Memory B cell (primary cell): ENCODE results near the gene MTRR.
"Not testable (repeated sequence)": the region's sequence is repeated elsewhere in the genome, so short reads cannot be mapped to it uniquely, and the experiment has no call there.

Experiments
- ATAC-seq: fragments of 150-1000 bp; cut with Tn5 transposase; 2 replicates; pipeline ENCODE4 v1.10.0; 2021; ENCODE audit warnings: low read depth, mild to moderate bottlenecking, moderate library complexity
- DNase-seq, 2 donors: peaks; one replicate each; pipeline ENCODE4 v3.0.0; 2022; ENCODE audit warnings: low spot score in 2 of 2
- H3K27ac Mint-ChIP-seq: one replicate; pipeline ENCODE4 v1.8.0; 2022; ENCODE audit warnings: mild to moderate bottlenecking, moderate library complexity, mixed read lengths
- H3K27me3 Mint-ChIP-seq: one replicate; pipeline ENCODE4 v1.8.0; 2022; ENCODE audit warnings: mixed read lengths
- H3K36me3 Mint-ChIP-seq: one replicate; pipeline ENCODE4 v1.8.0; 2022; ENCODE audit warnings: mild to moderate bottlenecking, mixed read lengths
- H3K4me1 Mint-ChIP-seq: one replicate; pipeline ENCODE4 v1.8.0; 2022; ENCODE audit warnings: mixed read lengths
- H3K4me3 Mint-ChIP-seq: one replicate; pipeline ENCODE4 v1.8.0; 2022; ENCODE audit warnings: mild to moderate bottlenecking, moderate library complexity, mixed read lengths
- H3K9me3 Mint-ChIP-seq: one replicate; pipeline ENCODE4 v1.8.0; 2022; ENCODE audit warnings: mixed read lengths

The MTRR gene

GRCh38 chr5:7888901-7889300 lies 20.0 kb downstream of the MTRR start:
- ATAC-seq = no peak
- H3K4me1 Mint-ChIP-seq = peaks cover 6% of the 10 kb centered on the region
- H3K36me3 Mint-ChIP-seq = peaks cover 32% of the 10 kb centered on the region
- H3K27me3 Mint-ChIP-seq = no peaks in the 10 kb centered on the region
- no peak overlapping the region for H3K4me3 Mint-ChIP-seq
- H3K27ac Mint-ChIP-seq = peak overlapping the region; percentile 45
- H3K9me3 Mint-ChIP-seq = no peaks in the 10 kb centered on the region
- no peak for DNase-seq

DNA sequence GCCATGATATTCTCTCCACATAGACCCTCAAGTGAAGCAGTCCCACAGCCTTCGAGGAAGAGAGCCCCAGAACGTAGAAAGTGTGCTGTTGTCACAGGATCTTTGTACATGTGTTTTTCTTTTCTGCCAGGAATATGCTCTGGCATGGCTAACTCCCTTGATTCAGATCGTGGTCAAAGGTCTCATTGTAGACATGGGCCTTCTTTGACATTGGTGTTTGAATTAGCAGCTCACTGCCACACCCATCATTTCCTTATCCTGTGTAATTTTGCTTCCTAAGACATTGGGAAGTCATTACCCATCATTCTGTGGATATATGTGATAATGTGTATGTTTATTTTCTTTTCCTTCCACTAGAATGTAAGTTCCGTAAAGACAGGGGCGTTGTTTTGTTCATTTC lies 25.5 kb downstream of the MTRR start:
- H3K36me3 Mint-ChIP-seq = peaks cover 49% of the 10 kb centered on the region
- no peak overlapping the region for H3K27ac Mint-ChIP-seq
- no peak for ATAC-seq
- no peak overlapping the region for H3K4me3 Mint-ChIP-seq
- DNase-seq = no peak
- H3K9me3 Mint-ChIP-seq = no peaks in the 10 kb centered on the region
- H3K4me1 Mint-ChIP-seq = peaks cover 2% of the 10 kb centered on the region
- H3K27me3 Mint-ChIP-seq = no peaks in the 10 kb centered on the region

DNA sequence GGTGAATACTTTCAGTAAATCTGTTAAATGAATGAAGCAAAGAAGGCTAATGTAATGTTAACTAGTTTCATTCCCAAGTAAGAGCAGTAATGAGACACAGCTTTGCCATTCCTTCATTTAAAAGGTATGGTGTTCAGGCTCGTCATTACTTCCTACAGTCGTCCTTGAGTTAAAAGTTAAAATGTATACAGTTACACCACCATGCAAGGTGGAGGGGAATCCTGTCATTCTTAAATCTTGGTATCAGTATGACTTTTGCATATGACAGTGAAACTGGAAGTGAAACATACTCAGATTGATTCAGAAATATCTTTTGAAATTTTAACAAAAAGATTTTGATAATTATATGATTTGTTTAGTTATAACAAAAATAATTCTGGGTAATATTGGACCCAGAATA lies 25.9 kb downstream of the MTRR start:
- H3K9me3 Mint-ChIP-seq = no peaks in the 10 kb centered on the region
- H3K4me3 Mint-ChIP-seq = no peak overlapping the region
- no peaks in the 10 kb centered on the region for H3K27me3 Mint-ChIP-seq
- peaks cover 2% of the 10 kb centered on the region for H3K4me1 Mint-ChIP-seq
- H3K36me3 Mint-ChIP-seq = peaks cover 50% of the 10 kb centered on the region
- ATAC-seq (no peak), DNase-seq (no peak)
- H3K27ac Mint-ChIP-seq = no peak overlapping the region

DNA sequence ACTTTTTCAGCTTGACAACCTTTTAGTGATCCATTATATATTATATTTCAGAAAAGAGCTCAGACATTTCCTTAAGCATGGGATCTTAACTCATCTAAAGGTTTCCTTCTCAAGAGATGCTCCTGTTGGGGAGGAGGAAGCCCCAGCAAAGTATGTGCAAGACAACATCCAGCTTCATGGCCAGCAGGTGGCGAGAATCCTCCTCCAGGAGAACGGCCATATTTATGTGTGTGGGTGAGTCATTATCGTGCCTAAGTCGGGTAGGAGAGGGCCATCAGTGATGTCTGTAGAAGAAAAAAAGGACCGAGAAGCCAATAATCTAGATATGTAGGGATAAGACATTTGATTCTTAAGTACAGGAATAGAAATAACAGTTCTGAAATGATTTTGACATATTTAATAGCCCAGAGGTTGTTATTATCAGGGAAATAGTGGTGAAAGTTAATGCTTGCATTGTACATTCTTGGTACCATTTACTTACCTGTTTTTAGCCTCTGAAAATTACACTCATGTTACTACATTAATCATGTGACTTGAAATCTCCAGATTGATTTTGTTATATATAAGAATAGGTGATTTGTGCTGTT lies 28.2 kb downstream of the MTRR start:
- Mint-ChIP-seq H3K4me1 (peaks cover 2% of the 10 kb centered on the region), H3K36me3 (peaks cover 57% of the 10 kb centered on the region), H3K9me3 (no peaks in the 10 kb centered on the region), H3K4me3 (no peak overlapping the region), H3K27ac (no peak overlapping the region), H3K27me3 (no peaks in the 10 kb centered on the region)
- peak in 1 of 2 donors; percentile 4 for DNase-seq
- ATAC-seq = peak; percentile 62

DNA sequence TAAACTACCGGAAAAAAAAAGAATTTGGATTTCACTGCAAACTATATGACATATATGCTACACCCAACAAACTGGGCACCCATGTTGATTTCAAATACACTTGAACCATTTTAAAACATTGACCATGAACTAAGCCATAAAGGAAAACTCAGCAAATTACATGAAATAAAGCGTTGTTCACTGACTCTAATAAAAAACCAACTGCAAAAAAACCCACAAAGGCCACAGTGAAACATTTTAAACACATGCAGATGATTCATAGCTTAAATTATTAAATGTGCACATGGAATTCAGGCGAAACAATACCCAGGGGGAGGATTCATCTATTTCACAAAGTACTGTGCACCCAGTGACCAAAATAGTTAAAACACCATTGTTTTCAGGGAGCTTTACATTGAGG lies 33.3 kb downstream of the MTRR start:
- DNase-seq = no peak
- Mint-ChIP-seq H3K27me3 (no peaks in the 10 kb centered on the region), H3K27ac (no peak overlapping the region), H3K9me3 (peaks cover 3% of the 10 kb centered on the region), H3K4me1 (no peaks in the 10 kb centered on the region), H3K4me3 (no peak overlapping the region), H3K36me3 (peaks cover 61% of the 10 kb centered on the region)
- no peak for ATAC-seq

DNA sequence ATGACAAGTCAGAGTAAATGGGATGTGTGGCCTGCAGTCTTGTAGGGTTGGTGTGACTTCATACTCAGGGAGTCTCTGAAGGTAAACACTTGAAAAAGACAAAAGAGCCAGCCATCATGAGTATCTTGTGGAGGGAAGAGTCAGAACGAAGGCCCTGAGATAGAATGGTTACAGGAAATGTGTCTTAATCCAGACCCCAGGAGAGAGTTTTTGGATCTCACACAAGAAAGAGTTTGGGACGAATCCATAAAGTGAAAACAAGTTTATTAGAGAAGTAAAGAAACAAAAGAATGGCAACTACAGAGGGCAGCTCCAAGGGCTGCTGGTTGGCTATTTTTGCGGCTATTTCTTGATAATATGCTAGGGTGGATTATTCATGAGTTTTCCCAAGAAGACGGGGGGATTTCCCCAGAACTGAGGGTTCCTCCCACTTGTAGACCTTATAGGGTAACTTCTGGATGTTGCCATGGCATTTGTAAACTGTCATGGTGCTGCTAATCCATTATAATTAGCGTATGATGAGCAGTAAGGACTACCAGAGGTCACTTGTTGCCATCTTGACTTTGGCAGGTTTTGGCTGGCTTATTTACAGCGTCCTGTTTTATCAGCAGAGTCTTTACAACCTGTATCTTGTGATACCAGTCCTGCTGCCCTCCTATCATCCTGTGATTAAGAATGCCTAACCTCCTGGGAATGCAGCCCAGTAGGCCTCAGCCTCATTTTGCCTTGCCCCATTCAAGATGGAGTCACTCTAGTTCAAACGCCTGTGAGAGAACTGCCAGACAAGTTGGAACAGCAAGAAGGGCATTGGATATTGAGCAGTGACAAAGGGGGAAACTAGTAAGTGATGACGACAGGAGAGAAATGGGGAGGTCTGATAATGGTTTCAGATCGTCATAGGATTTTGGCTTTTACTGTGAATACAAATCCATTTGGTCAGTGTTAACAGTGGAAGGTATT lies 34.0 kb downstream of the MTRR start:
- Mint-ChIP-seq H3K27me3 (no peaks in the 10 kb centered on the region), H3K36me3 (peaks cover 63% of the 10 kb centered on the region), H3K4me3 (no peak overlapping the region), H3K9me3 (peaks cover 6% of the 10 kb centered on the region), H3K4me1 (no peaks in the 10 kb centered on the region), H3K27ac (no peak overlapping the region)
- DNase-seq (no peak), ATAC-seq (no peak)

- no peak overlapping the region for H3K4me3 Mint-ChIP-seq
- ATAC-seq (no peak), DNase-seq (no peak)
- H3K4me1 Mint-ChIP-seq = no peaks in the 10 kb centered on the region
- no peaks in the 10 kb centered on the region for H3K27me3 Mint-ChIP-seq
- peaks cover 8% of the 10 kb centered on the region for H3K9me3 Mint-ChIP-seq
- H3K27ac Mint-ChIP-seq = no peak overlapping the region
- peaks cover 63% of the 10 kb centered on the region for H3K36me3 Mint-ChIP-seq
Measured at GRCh38 chr5:7904170-7904569, 35.2 kb downstream of the MTRR start.

DNA sequence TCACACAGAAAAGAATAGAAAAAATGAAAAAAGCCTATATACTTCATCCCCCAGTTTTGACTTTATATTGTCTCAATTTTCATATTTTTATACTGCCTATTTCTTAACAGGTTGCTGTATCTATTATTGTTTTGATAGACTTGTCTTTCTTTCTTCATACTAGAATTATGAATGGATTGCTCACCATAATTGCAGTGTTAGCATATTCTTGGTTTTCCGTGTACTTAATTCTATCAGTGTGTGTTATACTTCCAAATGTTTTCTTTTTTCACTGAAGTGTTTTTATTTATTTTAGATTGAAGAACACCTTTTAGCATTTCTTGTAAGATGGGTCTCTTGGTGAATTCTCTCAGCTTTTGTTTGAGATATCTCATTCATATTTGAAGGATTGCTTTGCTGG lies 38.7 kb downstream of the MTRR start:
- Mint-ChIP-seq H3K27ac (no peak overlapping the region), H3K4me1 (no peaks in the 10 kb centered on the region), H3K36me3 (peaks cover 50% of the 10 kb centered on the region), H3K4me3 (no peak overlapping the region), H3K27me3 (no peaks in the 10 kb centered on the region), H3K9me3 (peaks cover 10% of the 10 kb centered on the region)
- ATAC-seq (no peak), DNase-seq (no peak)

GRCh38 chr5:7908317-7908716 lies 39.4 kb downstream of the MTRR start:
- Mint-ChIP-seq H3K4me3 (no peak overlapping the region), H3K36me3 (peaks cover 49% of the 10 kb centered on the region), H3K27me3 (no peaks in the 10 kb centered on the region), H3K9me3 (peaks cover 13% of the 10 kb centered on the region), H3K4me1 (no peaks in the 10 kb centered on the region), H3K27ac (no peak overlapping the region)
- ATAC-seq = no peak
- no peak for DNase-seq

DNA sequence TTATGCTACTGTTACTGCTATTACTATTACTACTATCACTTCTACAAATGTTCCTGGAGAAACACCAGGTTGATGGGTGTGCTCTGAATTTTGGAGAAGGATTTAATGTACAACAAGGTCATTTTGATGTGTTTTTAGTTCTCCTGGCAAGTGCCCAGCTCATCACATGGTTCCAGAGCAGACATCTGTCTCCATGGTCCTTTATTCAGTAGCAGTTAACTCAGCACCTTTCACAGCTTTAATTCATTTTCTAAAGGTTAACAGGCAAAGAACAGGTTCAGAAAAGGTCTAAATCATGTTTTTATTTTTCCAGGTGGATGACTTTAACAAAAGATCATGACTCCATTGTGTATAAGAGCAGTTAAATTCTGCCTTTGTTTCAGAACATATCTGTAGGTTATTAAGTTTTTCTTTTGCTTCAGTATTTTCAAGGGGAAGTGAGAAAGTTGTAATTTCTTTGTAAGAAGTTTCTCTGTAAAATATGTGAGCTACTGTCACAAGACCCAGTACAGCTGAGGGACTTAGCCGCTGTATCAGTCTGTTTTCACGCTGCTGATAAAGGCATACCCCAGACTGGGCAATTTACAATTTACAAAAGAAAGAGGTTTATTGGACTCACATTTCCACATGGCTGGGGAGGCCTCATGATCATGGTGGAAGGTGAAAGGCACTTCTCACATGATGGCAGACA lies 41.9 kb downstream of the MTRR start:
- ATAC-seq = no peak
- H3K36me3 Mint-ChIP-seq = peaks cover 32% of the 10 kb centered on the region
- H3K9me3 Mint-ChIP-seq = peaks cover 15% of the 10 kb centered on the region

GRCh38 chr5:7911429-7911771 lies 42.5 kb downstream of the MTRR start:
- H3K4me3 Mint-ChIP-seq, H3K27me3 Mint-ChIP-seq, ATAC-seq, H3K27ac Mint-ChIP-seq, DNase-seq, H3K4me1 Mint-ChIP-seq: not testable (repeated sequence)
- H3K36me3 Mint-ChIP-seq = peaks cover 29% of the 10 kb centered on the region
- H3K9me3 Mint-ChIP-seq = peaks cover 15% of the 10 kb centered on the region

More for the DNA sequence above, 41.9 kb downstream of the MTRR start:
- DNase-seq = no peak
- Mint-ChIP-seq H3K4me3 (no peak overlapping the region), H3K27me3 (no peaks in the 10 kb centered on the region), H3K4me1 (no peaks in the 10 kb centered on the region), H3K27ac (no peak overlapping the region)

- Mint-ChIP-seq H3K4me1 (no peaks in the 10 kb centered on the region), H3K27ac (no peak overlapping the region), H3K4me3 (no peak overlapping the region), H3K36me3 (peaks cover 5% of the 10 kb centered on the region), H3K9me3 (peaks cover 6% of the 10 kb centered on the region), H3K27me3 (peaks cover 2% of the 10 kb centered on the region)
- ATAC-seq (no peak), DNase-seq (no peak)
Measured at GRCh38 chr5:7916171-7916804, 47.3 kb downstream of the MTRR start.

GRCh38 chr5:7917130-7918123 lies 48.5 kb downstream of the MTRR start:
- Mint-ChIP-seq H3K27ac (no peak overlapping the region), H3K36me3 (peaks cover 3% of the 10 kb centered on the region), H3K4me3 (no peak overlapping the region), H3K9me3 (peaks cover 6% of the 10 kb centered on the region), H3K4me1 (no peaks in the 10 kb centered on the region), H3K27me3 (peaks cover 2% of the 10 kb centered on the region)
- DNase-seq = no peak
- ATAC-seq = no peak
